SK-N-SH (cell line): ENCODE results near the gene ZFP90. TPM values are rescaled to one million over a fixed set of nuclear protein-coding genes. Genes with fewer than 3 reads are reported as not detected.

Experiments
- CTCF ChIA-PET: fragments of 300-600, 350-600 bp; formaldehyde crosslinking; extraction: SDS; loops from one replicate; lab custom pipeline; 2021; lab: Yijun Ruan, JAX
- POLR2A ChIA-PET: fragments of 350-600 bp; sonication (Branson Sonifier 250); formaldehyde crosslinking; extraction: SDS; loops from one replicate; lab custom pipeline; 2020; ENCODE audit warnings: antibody characterized with exemption, inconsistent platforms; lab: Yijun Ruan, JAX
- DNase-seq: peaks from one replicate; pipeline ENCODE4 v3.0.0; 2012
- H2AFZ ChIP-seq: fragments of 200-600 bp; sonication (generic); 2 replicates; pipeline ENCODE4 v1.8.1; 2016; ENCODE audit warnings: antibody characterized with exemption, mild to moderate bottlenecking, low read depth
- H3F3A ChIP-seq: fragments of 200-600 bp; sonication (generic); replicated peaks from 2 replicates; pipeline ENCODE3; 2016; ENCODE audit warnings: antibody characterized with exemption, mild to moderate bottlenecking; ENCODE audit not compliant: insufficient read depth
- H3K27ac ChIP-seq, 2 experiments: fragments of 200-500 bp in 1 of 2; fragments of 200-600 bp in 1 of 2; sonication (Bioruptor generic) in 1 of 2; sonication (generic), shearing (Covaris generic) in 1 of 2; 2 replicates each; pipeline versions ENCODE4 v1.5.1 to v1.6.1; 2014 to 2016; ENCODE audit warnings: low read depth in 2 of 2, inconsistent platforms in 1 of 2, low read length in 1 of 2, mild to moderate bottlenecking in 1 of 2, mixed read lengths in 1 of 2
- H3K27me3 ChIP-seq: fragments of 200-600 bp; sonication (generic), shearing (Covaris generic); 2 replicates; pipeline ENCODE4 v1.6.1; 2016; ENCODE audit warnings: mixed run types; ENCODE audit not compliant: insufficient read depth
- H3K36me3 ChIP-seq, 2 experiments: fragments of 200-500 bp in 1 of 2; fragments of 200-600 bp in 1 of 2; sonication (Bioruptor generic) in 1 of 2; sonication (generic) in 1 of 2; replicated peaks in 1 of 2; 2 replicates each; pipeline versions ENCODE3 to v1.5.1; 2014 to 2016; ENCODE audit warnings: low read length in 1 of 2, mild to moderate bottlenecking in 1 of 2; ENCODE audit not compliant: insufficient read depth in 2 of 2, control insufficient read depth in 1 of 2
- H3K4me1 ChIP-seq, 2 experiments: fragments of 200-500 bp in 1 of 2; fragments of 200-600 bp in 1 of 2; sonication (Bioruptor generic) in 1 of 2; sonication (generic), shearing (Covaris generic) in 1 of 2; 2 replicates each; pipeline versions ENCODE4 v1.5.1 to v1.6.1; 2014 to 2016; ENCODE audit warnings: low read depth in 1 of 2, low read length in 1 of 2, mixed run types in 1 of 2; ENCODE audit not compliant: insufficient read depth in 2 of 2, control insufficient read depth in 1 of 2
- H3K4me2 ChIP-seq: fragments of 200-600 bp; sonication (generic), shearing (Covaris generic); 2 replicates; pipeline ENCODE4 v1.6.1; 2017; ENCODE audit warnings: mixed run types
- H3K4me3 ChIP-seq, 2 experiments: fragments of 200-500 bp in 1 of 2; fragments of 200-600 bp in 1 of 2; sonication (Bioruptor generic) in 1 of 2; sonication (generic), shearing (Covaris generic) in 1 of 2; 2 replicates each; pipeline versions ENCODE4 v1.5.1 to v1.8.1; 2014 to 2016; ENCODE audit warnings: low read depth in 2 of 2, inconsistent platforms in 1 of 2, low read length in 1 of 2, mild to moderate bottlenecking in 1 of 2, mixed read lengths in 1 of 2, moderate library complexity in 1 of 2
- H3K79me2 ChIP-seq: fragments of 200-600 bp; sonication (generic); 2 replicates; pipeline ENCODE4 v1.8.1; 2017; ENCODE audit warnings: mild to moderate bottlenecking; ENCODE audit not compliant: insufficient read depth
- H3K9ac ChIP-seq: fragments of 200-600 bp; sonication (generic); 2 replicates; pipeline ENCODE4 v1.6.1; 2017; ENCODE audit warnings: mixed run types
- H3K9me2 ChIP-seq: fragments of 200-600 bp; sonication (generic); 2 replicates; pipeline ENCODE4 v1.6.1; 2017; ENCODE audit warnings: mixed run types
- H3K9me3 ChIP-seq: fragments of 200-600 bp; sonication (generic); 2 replicates; pipeline ENCODE4 v1.6.1; 2017; ENCODE audit warnings: mixed run types, mild to moderate bottlenecking, moderate library complexity
- H4K20me1 ChIP-seq: fragments of 200-600 bp; sonication (generic); 2 replicates; pipeline ENCODE4 v1.6.1; 2017; ENCODE audit warnings: mild to moderate bottlenecking, mixed run types; ENCODE audit not compliant: insufficient read depth
- CTCF ChIP-seq: fragments of 200-600 bp; sonication (generic); IDR thresholded peaks from 2 replicates; pipeline ENCODE4 v1.6.1; 2017; ENCODE audit warnings: antibody characterized with exemption, mild to moderate bottlenecking, moderate library complexity
- EZH2phosphoT487 ChIP-seq: fragments of 200-600 bp; sonication (generic); IDR thresholded peaks from 2 replicates; pipeline ENCODE4 v1.6.1; 2017; ENCODE audit warnings: low read depth, mixed run types, mild to moderate bottlenecking, antibody characterized with exemption, moderate library complexity, borderline replicate concordance
- FOXJ3 ChIP-seq: sonication (generic); formaldehyde crosslinking; IDR thresholded peaks from 2 replicates; pipeline ENCODE4 v1.5.1; 2020; ENCODE audit warnings: mild to moderate bottlenecking, missing genetic modification reagents
- FOXM1 ChIP-seq: IDR thresholded peaks from 2 replicates; pipeline ENCODE4 v1.4.0; 2012; ENCODE audit warnings: low read depth, mild to moderate bottlenecking
- MXI1 ChIP-seq: IDR thresholded peaks from 2 replicates; pipeline ENCODE4 v1.6.1; 2012; ENCODE audit warnings: mild to moderate bottlenecking, low read depth, low read length, improper control_type of control experiment
- NFIC ChIP-seq: IDR thresholded peaks from 2 replicates; pipeline ENCODE4 v1.4.0; 2012; ENCODE audit warnings: borderline replicate concordance
- NRF1 ChIP-seq: IDR thresholded peaks from 2 replicates; pipeline ENCODE4 v1.6.1; 2012; ENCODE audit warnings: low read depth, mild to moderate bottlenecking, low read length
- RAD21 ChIP-seq: IDR thresholded peaks from 2 replicates; pipeline ENCODE4 v1.6.1; 2012; ENCODE audit warnings: mild to moderate bottlenecking, low read length
- RCOR1 ChIP-seq: fragments of 150-350 bp; IDR thresholded peaks from 2 replicates; pipeline ENCODE4 v1.6.1; 2017; ENCODE audit warnings: antibody characterized with exemption, low read length
- REST ChIP-seq: IDR thresholded peaks from 2 replicates; pipeline ENCODE4 v1.6.1; 2012; ENCODE audit warnings: mild to moderate bottlenecking, low read depth, low read length, moderate library complexity
- RXRA ChIP-seq: IDR thresholded peaks from 2 replicates; pipeline ENCODE4 v1.4.0; 2012; ENCODE audit warnings: low read depth, mild to moderate bottlenecking, borderline replicate concordance
- SMC3 ChIP-seq: IDR thresholded peaks from 2 replicates; pipeline ENCODE4 v1.6.1; 2012; ENCODE audit warnings: low read depth, low read length, improper control_type of control experiment
- TAF1 ChIP-seq: IDR thresholded peaks from 2 replicates; pipeline ENCODE4 v1.6.1; 2012; ENCODE audit warnings: low read depth, mild to moderate bottlenecking, low read length, moderate library complexity, borderline replicate concordance
- USF2 ChIP-seq: fragments of 150-350 bp; IDR thresholded peaks from 2 replicates; pipeline ENCODE4 v1.6.1; 2017; ENCODE audit warnings: antibody characterized with exemption, low read length, low read depth, borderline replicate concordance
- WGBS: methylation state at CpG from one replicate; pipeline ENCODE4 v1.1.6; 2017; ENCODE audit warnings: low lambda C conversion rate; 5-methylcytosine and 5-hydroxymethylcytosine counted together
- polyA plus RNA-seq, 3 experiments: library from polyadenylated mRNA; depleted of rRNA; stranded (reverse); fragments of >200 nt; gene quantifications; 2 replicates each; pipeline ENCODE4 v1.2.3, GENCODE V29; 2012
- TF ChIP-seq, protein P1 (sequence below): IDR thresholded peaks from 2 replicates; pipeline ENCODE4; 2012

Gene ZFP90
- polyA plus RNA-seq, 1 of the 3 experiments (the other 2 are of a cell fraction): 9.9 TPM

DNA sequence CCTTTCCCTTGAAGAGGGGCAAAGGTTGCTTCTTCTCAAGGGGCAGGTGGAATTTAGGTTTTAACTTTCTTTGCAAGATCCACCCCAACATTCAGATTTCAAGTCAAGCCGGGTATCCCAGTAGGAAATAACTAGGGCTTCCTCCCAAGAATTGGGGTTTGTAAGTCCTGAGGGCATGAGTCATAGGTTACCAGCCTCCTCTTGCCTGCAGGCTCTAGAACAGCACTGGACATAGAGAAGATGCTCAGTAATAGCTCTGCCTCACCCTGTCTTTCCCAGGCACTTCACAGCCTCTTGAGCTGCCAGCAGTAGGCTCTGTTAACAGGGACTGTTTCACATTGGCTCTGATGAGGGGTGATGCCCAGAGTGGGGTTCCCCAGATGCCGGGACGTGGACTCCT, 35.8 kb upstream of the ZFP90 start:
- no peaks in the 10 kb centered on the region for H3F3A ChIP-seq
- no peaks in the 10 kb centered on the region for H3K79me2 ChIP-seq
- peaks cover 0 to 5% of the 10 kb centered on the region in 2 experiments; a peak in 1 of 4 replicates for H3K4me1 ChIP-seq
- WGBS: 50% methylated on average over 2 of the region's 3 CpGs
- H3K9ac ChIP-seq: no peak overlapping the region
- H4K20me1 ChIP-seq: no peaks in the 10 kb centered on the region
- H3K9me2 ChIP-seq: no peaks in the 10 kb centered on the region
- H3K4me3 ChIP-seq: no peak overlapping the region
- H3K27ac ChIP-seq: no peak overlapping the region
- DNase-seq: no peak
- no peaks in the 10 kb centered on the region for H3K9me3 ChIP-seq
- no peak overlapping the region for H3K4me2 ChIP-seq
- POLR2A ChIA-PET: no interaction called here
- TF ChIP-seq RCOR1 (no peak), NFIC (no peak), FOXJ3 (CRISPR knock-in tag) (no peak), REST (no peak), MXI1 (no peak), EZH2phosphoT487 (no peak), TAF1 (no peak), RAD21 (no peak)
- CTCF ChIA-PET: interaction anchor here (0.9 to 1.4 kb wide), 3 partner anchors 25 to 239 kb away, joined by 3 to 4 read pairs (median 3); partner anchors contain the start of gene SLC7A6
- peaks cover 6% of the 10 kb centered on the region; the same call in 1 of the 2 replicates for H3K27me3 ChIP-seq
- H2AFZ ChIP-seq: no peak overlapping the region
- H3K36me3 ChIP-seq: no peaks in the 10 kb centered on the region

DNA sequence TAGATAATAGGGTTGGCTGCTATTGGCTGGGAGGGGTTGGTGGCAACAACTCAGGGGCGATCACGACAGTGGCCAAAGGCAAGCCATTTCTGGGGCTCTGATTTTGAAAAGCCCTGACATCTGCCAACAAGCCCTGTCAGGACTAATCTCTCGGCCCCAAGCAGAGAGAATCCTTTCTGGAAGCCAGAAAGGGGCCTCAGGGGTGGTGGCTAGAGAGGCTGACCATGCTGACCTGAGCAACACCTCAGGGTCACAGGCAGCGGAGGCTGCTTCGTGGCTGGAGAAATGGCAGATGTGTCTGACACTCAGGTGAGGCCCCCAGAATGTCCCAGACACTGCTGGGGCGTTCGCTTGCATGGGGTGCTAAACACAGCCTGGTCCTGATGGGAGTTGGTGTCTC, 35.0 kb upstream of the ZFP90 start:
- no peak overlapping the region for H2AFZ ChIP-seq
- H3K4me3 ChIP-seq: no peak overlapping the region
- WGBS: 27% methylated on average over 5 of the region's 7 CpGs
- ChIA-PET POLR2A (no interaction called here), CTCF (interaction anchor here (0.8 to 1.4 kb wide), 2 partner anchors 25 to 59 kb away, joined by 3 to 4 read pairs; no protein-coding TSS in a partner anchor)
- no peaks in the 10 kb centered on the region for H3K79me2 ChIP-seq
- DNase-seq: no peak
- no peaks in the 10 kb centered on the region for H4K20me1 ChIP-seq
- peaks cover 6% of the 10 kb centered on the region; the same call in 1 of the 2 replicates for H3K27me3 ChIP-seq
- H3K36me3 ChIP-seq: no peaks in the 10 kb centered on the region
- no peak overlapping the region for H3K9ac ChIP-seq
- no peaks in the 10 kb centered on the region for H3F3A ChIP-seq
- no peak overlapping the region for H3K4me2 ChIP-seq
- H3K27ac ChIP-seq: no peak overlapping the region
- peaks cover 0 to under 1% of the 10 kb centered on the region in 2 experiments; a peak in 1 of 4 replicates for H3K4me1 ChIP-seq
- H3K9me3 ChIP-seq: no peaks in the 10 kb centered on the region
- no peaks in the 10 kb centered on the region for H3K9me2 ChIP-seq
- TF ChIP-seq, protein P1, sequence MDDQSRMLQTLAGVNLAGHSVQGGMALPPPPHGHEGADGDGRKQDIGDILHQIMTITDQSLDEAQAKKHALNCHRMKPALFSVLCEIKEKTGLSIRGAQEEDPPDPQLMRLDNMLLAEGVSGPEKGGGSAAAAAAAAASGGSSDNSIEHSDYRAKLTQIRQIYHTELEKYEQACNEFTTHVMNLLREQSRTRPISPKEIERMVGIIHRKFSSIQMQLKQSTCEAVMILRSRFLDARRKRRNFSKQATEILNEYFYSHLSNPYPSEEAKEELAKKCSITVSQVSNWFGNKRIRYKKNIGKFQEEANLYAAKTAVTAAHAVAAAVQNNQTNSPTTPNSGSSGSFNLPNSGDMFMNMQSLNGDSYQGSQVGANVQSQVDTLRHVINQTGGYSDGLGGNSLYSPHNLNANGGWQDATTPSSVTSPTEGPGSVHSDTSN: no peak
- TF ChIP-seq REST: no peak
- no peak for TF ChIP-seq RXRA
- no peak for TF ChIP-seq FOXJ3 (CRISPR knock-in tag)
- no peak for TF ChIP-seq NRF1
- TF ChIP-seq FOXM1: no peak
- TF ChIP-seq CTCF: no peak
- TF ChIP-seq USF2: no peak
- TF ChIP-seq SMC3: no peak
- TF ChIP-seq EZH2phosphoT487: no peak
- no peak for TF ChIP-seq TAF1
